CD4-positive, alpha-beta T cell (primary cell): ENCODE measurements around the gene DYNC1H1. TPM values are rescaled to one million over a fixed set of nuclear protein-coding genes. Genes with fewer than 3 reads are reported as not detected.

Experiments
- ATAC-seq: fragments of 200-7000 bp; cut with Tn5 transposase; one replicate; pipeline ENCODE4 v1.10.0; 2022; ENCODE audit warnings: mild to moderate bottlenecking; ENCODE audit not compliant: poor library complexity
- CTCF ChIA-PET: fragments of 350-600 bp; sonication (Branson Sonifier 250); formaldehyde crosslinking; loops from one replicate; lab custom pipeline; 2021; ENCODE audit warnings: antibody characterized with exemption, inconsistent platforms; lab: Charles Lee
- POLR2A ChIA-PET: fragments of 350-600 bp; sonication (Branson Sonifier 250); formaldehyde crosslinking; loops from one replicate; lab custom pipeline; 2021; ENCODE audit warnings: antibody characterized with exemption, inconsistent platforms; lab: Charles Lee
- DNase-seq, 14 experiments: peaks; one replicate each; pipeline ENCODE4 v3.0.0-alpha.2; 2013 to 2020; ENCODE audit warnings: mixed read lengths in 2 of 14
- H3K27ac ChIP-seq, 2 donors: one replicate each; pipeline versions ENCODE4 v1.5.1 to v1.7.0; 2013; ENCODE audit warnings: low read length in 2 of 2, low read depth in 1 of 2, mild to moderate bottlenecking in 1 of 2
- H3K27me3 ChIP-seq, 2 experiments: 1 replicate in 1 of 2; 2 replicates in 1 of 2; pipeline versions ENCODE4 v1.6.1 to v1.7.0; 2013; ENCODE audit warnings: low read length in 2 of 2, control low read depth in 1 of 2, mild to moderate bottlenecking in 1 of 2, moderate library complexity in 1 of 2; ENCODE audit not compliant: insufficient read depth in 2 of 2, control insufficient read depth in 1 of 2
- H3K36me3 ChIP-seq: one replicate; pipeline ENCODE4 v1.6.1; 2013; ENCODE audit warnings: low read length, control low read depth; ENCODE audit not compliant: insufficient read depth
- H3K4me1 ChIP-seq: one replicate; pipeline ENCODE4 v1.6.1; 2013; ENCODE audit warnings: low read length, control low read depth; ENCODE audit not compliant: insufficient read depth
- H3K4me3 ChIP-seq: one replicate; pipeline ENCODE4 v1.5.1; 2013; ENCODE audit warnings: mild to moderate bottlenecking, low read length, moderate library complexity
- H3K9me3 ChIP-seq, 2 experiments: 1 replicate in 1 of 2; 2 replicates in 1 of 2; pipeline versions ENCODE4 v1.6.1 to v1.7.0; 2013; ENCODE audit warnings: low read length in 2 of 2, mild to moderate bottlenecking in 2 of 2, control low read depth in 1 of 2, moderate library complexity in 1 of 2; ENCODE audit not compliant: control insufficient read depth in 1 of 2, insufficient read depth in 1 of 2
- H3K27ac Mint-ChIP-seq: one replicate; pipeline ENCODE4 v1.8.0; 2020; ENCODE audit warnings: mixed read lengths
- H3K27me3 Mint-ChIP-seq: one replicate; pipeline ENCODE4 v1.8.0; 2021; ENCODE audit warnings: mixed read lengths
- H3K36me3 Mint-ChIP-seq: one replicate; pipeline ENCODE4 v1.8.0; 2021; ENCODE audit warnings: low read depth, mixed read lengths
- H3K4me1 Mint-ChIP-seq: one replicate; pipeline ENCODE4 v1.8.0; 2021; ENCODE audit warnings: low read depth, mixed read lengths
- H3K4me3 Mint-ChIP-seq: one replicate; pipeline ENCODE4 v1.8.0; 2020; ENCODE audit warnings: mild to moderate bottlenecking, mixed read lengths
- H3K9me3 Mint-ChIP-seq: one replicate; pipeline ENCODE4 v1.8.0; 2020; ENCODE audit warnings: mixed read lengths
- CTCF ChIP-seq: fragments of 200-600 bp; IDR thresholded peaks from one replicate; pipeline ENCODE4 v1.8.0; 2022; ENCODE audit warnings: antibody characterized with exemption, mild to moderate bottlenecking
- intact Hi-C, 2 experiments: fragments of 100-400 bp; cut with DNase I in 1 of 2; cut with micrococcal nuclease in 1 of 2; formaldehyde crosslinking; loops; one replicate each; pipeline versions ENCODE4 v1.15.1 to v1.9.0; 2023 to 2025; cut with DNase I, micrococcal nuclease
- total RNA-seq, 174 experiments: library from RNA in 2 of 174; stranded (reverse) in 2 of 174; gene quantifications; one replicate each; pipeline ENCODE4 v1.2.3 and lab custom pipeline; 2021 to 2026

DYNC1H1 gene
- total RNA-seq, 2 experiments from 2014 or later: 286 to 293 TPM

- no peaks in the 10 kb centered on the region for H3K4me1 Mint-ChIP-seq
- TF ChIP-seq CTCF: no peak
- H3K27me3 Mint-ChIP-seq: peaks cover 29% of the 10 kb centered on the region
- H3K36me3 Mint-ChIP-seq: no peaks in the 10 kb centered on the region
- peaks cover 3% of the 10 kb centered on the region for H3K4me1 ChIP-seq
- H3K36me3 ChIP-seq: no peaks in the 10 kb centered on the region
- H3K9me3 Mint-ChIP-seq: no peaks in the 10 kb centered on the region
- no peak overlapping the region for H3K4me3 ChIP-seq
- H3K9me3 ChIP-seq: no peaks in the 10 kb centered on the region
- ChIA-PET POLR2A (no interaction called here), CTCF (no interaction called here)
- H3K4me3 Mint-ChIP-seq: no peak overlapping the region
- ATAC-seq (no peak), DNase-seq (no peak)
- H3K27ac Mint-ChIP-seq: no peak overlapping the region
- H3K27ac ChIP-seq: no peak overlapping the region
- H3K27me3 ChIP-seq: peaks cover 4 to 7% of the 10 kb centered on the region in 2 experiments
- intact Hi-C loops: no loop called here
These were observed 26.2 kb upstream of the DYNC1H1 start for GRCh38 chr14:101937926-101938767.

GRCh38 chr14:101939646-101940170, 24.7 kb upstream of the DYNC1H1 start:
- no peak for TF ChIP-seq CTCF
- intact Hi-C loops: no loop called here
- Histone ChIP-seq H3K4me1 (peaks cover 3% of the 10 kb centered on the region), H3K36me3 (no peaks in the 10 kb centered on the region), H3K9me3 (no peaks in the 10 kb centered on the region), H3K27ac (no peak overlapping the region), H3K4me3 (no peak overlapping the region), H3K27me3 (peaks cover 7 to 16% of the 10 kb centered on the region in 2 experiments)
- H3K27me3 Mint-ChIP-seq: peaks cover 43% of the 10 kb centered on the region
- no peaks in the 10 kb centered on the region for H3K36me3 Mint-ChIP-seq
- DNase-seq (no peak), ATAC-seq (no peak)
- POLR2A ChIA-PET: no interaction called here
- H3K27ac Mint-ChIP-seq: no peak overlapping the region
- CTCF ChIA-PET: no interaction called here
- no peaks in the 10 kb centered on the region for H3K9me3 Mint-ChIP-seq
- no peaks in the 10 kb centered on the region for H3K4me1 Mint-ChIP-seq
- no peak overlapping the region for H3K4me3 Mint-ChIP-seq

GRCh38 chr14:101944451-101944850, 19.9 kb upstream of the DYNC1H1 start:
- Mint-ChIP-seq H3K9me3 (no peaks in the 10 kb centered on the region), H3K4me1 (peaks cover 17% of the 10 kb centered on the region), H3K27me3 (peaks cover 52% of the 10 kb centered on the region), H3K36me3 (peaks cover 11% of the 10 kb centered on the region), H3K27ac (no peak overlapping the region), H3K4me3 (no peak overlapping the region)
- intact Hi-C loops: no loop called here
- H3K4me3 ChIP-seq: no peak overlapping the region
- DNase-seq (no peak), ATAC-seq (no peak)
- POLR2A ChIA-PET: no interaction called here
- CTCF ChIA-PET: interaction anchor here (1.2 kb wide), 1 partner anchor 173 kb away, joined by 4 read pairs; no protein-coding TSS in a partner anchor
- H3K27ac ChIP-seq: no peak overlapping the region
- H3K4me1 ChIP-seq: peaks cover 21% of the 10 kb centered on the region
- no peaks in the 10 kb centered on the region for H3K36me3 ChIP-seq
- TF ChIP-seq CTCF: no peak
- H3K9me3 ChIP-seq: no peaks in the 10 kb centered on the region
- H3K27me3 ChIP-seq: peaks cover 11 to 22% of the 10 kb centered on the region in 2 experiments
